HG03025 (cell line): ENCODE measurements around the gene ARID2.
A peak's percentile ranks its signal among the peaks of the same experiment; 100 is the strongest.

ENCODE experiments used
- ATAC-seq: cut with Tn5 transposase; IDR thresholded peaks from one replicate; pipeline ENCODE4 v1.9.1; 2021; ENCODE audit warnings: mild to moderate bottlenecking, moderate library complexity; ENCODE audit not compliant: unreplicated experiment, low FRiP score

The ARID2 gene

GRCh38 chr12:45757172-45757571 is 27.7 kb downstream of the ARID2 start:
- ATAC-seq: no peak

GRCh38 chr12:45760333-45760732 is 30.8 kb downstream of the ARID2 start:
- ATAC-seq: no peak

- no peak for ATAC-seq
Measured at GRCh38 chr12:45762185-45763110, 32.9 kb downstream of the ARID2 start.

- ATAC-seq: no peak
Measured at GRCh38 chr12:45763381-45763780, 33.9 kb downstream of the ARID2 start.

GRCh38 chr12:45768194-45768593 is 38.7 kb downstream of the ARID2 start:
- ATAC-seq: no peak

GRCh38 chr12:45773747-45774146 is 44.2 kb downstream of the ARID2 start:
- ATAC-seq: no peak

- no peak for ATAC-seq
Measured at GRCh38 chr12:45774508-45775162, 45.1 kb downstream of the ARID2 start.

- ATAC-seq: no peak
Measured at GRCh38 chr12:45775465-45775864, 46.0 kb downstream of the ARID2 start.

GRCh38 chr12:45775964-45776363 is 46.5 kb downstream of the ARID2 start:
- ATAC-seq: no peak

- ATAC-seq: no peak
Measured at GRCh38 chr12:45779936-45780335, 50.4 kb downstream of the ARID2 start.

- ATAC-seq: no peak
Measured at GRCh38 chr12:45781080-45781479, 51.6 kb downstream of the ARID2 start.

- no peak for ATAC-seq
Measured at GRCh38 chr12:45785315-45785714, 55.8 kb downstream of the ARID2 start.

- ATAC-seq: no peak
Measured at GRCh38 chr12:45789025-45789424, 59.5 kb downstream of the ARID2 start.

GRCh38 chr12:45794422-45794821 is 64.9 kb downstream of the ARID2 start:
- ATAC-seq: no peak

- no peak for ATAC-seq
Measured at GRCh38 chr12:45801625-45802024, 72.1 kb downstream of the ARID2 start.

- ATAC-seq: no peak
Measured at GRCh38 chr12:45803111-45803510, 73.6 kb downstream of the ARID2 start.

GRCh38 chr12:45816652-45817051 is 87.1 kb downstream of the ARID2 start:
- ATAC-seq: no peak

GRCh38 chr12:45827974-45828373 is 98.5 kb downstream of the ARID2 start:
- peak; percentile 20 for ATAC-seq

GRCh38 chr12:45828402-45828801 is 98.9 kb downstream of the ARID2 start:
- ATAC-seq: peak; percentile 79

GRCh38 chr12:45831590-45831989 is 102.1 kb downstream of the ARID2 start:
- ATAC-seq: no peak

GRCh38 chr12:45833401-45833800 is 103.9 kb downstream of the ARID2 start:
- no peak for ATAC-seq

- no peak for ATAC-seq
Measured at GRCh38 chr12:45834809-45835208, 105.3 kb downstream of the ARID2 start.
